ENCODE data around the gene PROZ.

Gene PROZ

GRCh38 chr13:113178896-113179167 is 20.4 kb downstream of the PROZ start:
- peak; percentile 34 for DNase-seq (ENCODE audit: low read depth)

- peak; percentile 36 for DNase-seq (ENCODE audit: low read depth)
These were observed 21.2 kb downstream of the PROZ start for GRCh38 chr13:113179374-113180230.

GRCh38 chr13:113182046-113182445 is 23.6 kb downstream of the PROZ start:
- no peak for DNase-seq (ENCODE audit: low read depth)

- DNase-seq (ENCODE audit: low read depth) = no peak
These were observed 25.1 kb downstream of the PROZ start for GRCh38 chr13:113183450-113184129.

GRCh38 chr13:113184568-113185440 is 26.4 kb downstream of the PROZ start:
- no peak for DNase-seq (ENCODE audit: low read depth)

GRCh38 chr13:113186061-113186900 is 27.8 kb downstream of the PROZ start:
- DNase-seq (ENCODE audit: low read depth) = no peak

GRCh38 chr13:113187263-113187669 is 28.8 kb downstream of the PROZ start:
- DNase-seq (ENCODE audit: low read depth) = peak; percentile 100

- peak; percentile 47 for DNase-seq (ENCODE audit: low read depth)
These were observed 29.6 kb downstream of the PROZ start for GRCh38 chr13:113187883-113188665.

GRCh38 chr13:113190181-113190580 is 31.7 kb downstream of the PROZ start:
- DNase-seq (ENCODE audit: low read depth) = no peak

- no peak for DNase-seq (ENCODE audit: low read depth)
These were observed 33.8 kb downstream of the PROZ start for GRCh38 chr13:113192279-113192678.

GRCh38 chr13:113192902-113193301 is 34.5 kb downstream of the PROZ start:
- peak; percentile 88 for DNase-seq (ENCODE audit: low read depth)

GRCh38 chr13:113195360-113195759 is 36.9 kb downstream of the PROZ start:
- no peak for DNase-seq (ENCODE audit: low read depth)

GRCh38 chr13:113196970-113197737 is 38.7 kb downstream of the PROZ start:
- DNase-seq (ENCODE audit: low read depth) = no peak

GRCh38 chr13:113201815-113202214 is 43.4 kb downstream of the PROZ start:
- no peak for DNase-seq (ENCODE audit: low read depth)

- no peak for DNase-seq (ENCODE audit: low read depth)
These were observed 44.5 kb downstream of the PROZ start for GRCh38 chr13:113202912-113203311.

- no peak for DNase-seq (ENCODE audit: low read depth)
These were observed 45.3 kb downstream of the PROZ start for GRCh38 chr13:113203507-113204377.

GRCh38 chr13:113204378-113204734 is 45.9 kb downstream of the PROZ start:
- DNase-seq (ENCODE audit: low read depth) = no peak

GRCh38 chr13:113205428-113205931 is 47.0 kb downstream of the PROZ start:
- DNase-seq (ENCODE audit: low read depth) = no peak

GRCh38 chr13:113207460-113207859 is 49.0 kb downstream of the PROZ start:
- DNase-seq (ENCODE audit: low read depth) = no peak

Data from ELR (cell line).